Mesenteric fat pad (tissue), 1 donor: ENCODE results near the gene TBC1D21. TPM values are rescaled to one million over a fixed set of nuclear protein-coding genes. Genes with fewer than 3 reads are reported as not detected.

Experiments used
- DNase-seq: peaks from one replicate; pipeline ENCODE4 v3.0.0-alpha.2; 2020; ENCODE audit warnings: low spot score
- total RNA-seq: library from RNA; stranded (reverse); fragmentation: NEBNext Ultra II Directional; extraction: Animal tissue kit (Norgen Biotek cat#: 25700); gene quantifications from one replicate; pipeline ENCODE4 v1.2.1, GENCODE V29; 2021
- donor health status: DM: yes; HTN: yes; CAD: no.

TBC1D21 gene
- total RNA-seq, 1 donor from 2014 or later, result not detected

- no peak for DNase-seq
Measured at GRCh38 chr15:73907035-73907408, 33.7 kb downstream of the TBC1D21 start.

GRCh38 chr15:73908030-73908821 lies 34.9 kb downstream of the TBC1D21 start:
- DNase-seq, result no peak

GRCh38 chr15:73908822-73909122 lies 35.4 kb downstream of the TBC1D21 start:
- DNase-seq, result no peak

GRCh38 chr15:73909651-73910050 lies 36.3 kb downstream of the TBC1D21 start:
- DNase-seq, result no peak

- no peak for DNase-seq
Measured at GRCh38 chr15:73910522-73911303, 37.3 kb downstream of the TBC1D21 start.

GRCh38 chr15:73912030-73912596 lies 38.7 kb downstream of the TBC1D21 start:
- no peak for DNase-seq

GRCh38 chr15:73914145-73914544 lies 40.8 kb downstream of the TBC1D21 start:
- no peak for DNase-seq

GRCh38 chr15:73915082-73915481 lies 41.7 kb downstream of the TBC1D21 start:
- DNase-seq, result no peak

- no peak for DNase-seq
Measured at GRCh38 chr15:73918784-73919183, 45.4 kb downstream of the TBC1D21 start.

GRCh38 chr15:73919706-73920105 lies 46.3 kb downstream of the TBC1D21 start:
- DNase-seq, result no peak

- no peak for DNase-seq
Measured at GRCh38 chr15:73921254-73921925, 48.0 kb downstream of the TBC1D21 start.

GRCh38 chr15:73922186-73923151 lies 49.1 kb downstream of the TBC1D21 start:
- DNase-seq, result no peak

- no peak for DNase-seq
Measured at GRCh38 chr15:73923156-73923487, 49.8 kb downstream of the TBC1D21 start.

- no peak for DNase-seq
Measured at GRCh38 chr15:73923488-73924164, 50.3 kb downstream of the TBC1D21 start.

GRCh38 chr15:73924171-73924921 lies 51.0 kb downstream of the TBC1D21 start:
- DNase-seq, result no peak

- no peak for DNase-seq
Measured at GRCh38 chr15:73925848-73926218, 52.5 kb downstream of the TBC1D21 start.

- peak; percentile 92 for DNase-seq
Measured at GRCh38 chr15:73926219-73927002, 53.0 kb downstream of the TBC1D21 start, which contains the start of gene LOXL1. LOXL1 (plus strand) TSS chr15:73926462; CDS start chr15:73926784, 322 bp downstream.

- no peak for DNase-seq
Measured at GRCh38 chr15:73927003-73927475, 53.7 kb downstream of the TBC1D21 start.
